Hepatocyte (in vitro differentiated cells): ENCODE measurements around the gene BRI3. TPM values are rescaled to one million over a fixed set of nuclear protein-coding genes. Genes with fewer than 3 reads are reported as not detected.

Source experiments
- DNase-seq: peaks from one replicate; pipeline ENCODE4 v3.0.0-alpha.2; 2016; ENCODE audit warnings: low spot score
- H2AFZ ChIP-seq: fragments of 200-600 bp; sonication (generic); 2 replicates; pipeline ENCODE4 v1.6.0; 2016; ENCODE audit warnings: antibody characterized with exemption, mild to moderate bottlenecking
- H3K27ac ChIP-seq: fragments of 200-600 bp; sonication (generic); 2 replicates; pipeline ENCODE4 v1.5.1; 2016; ENCODE audit warnings: mild to moderate bottlenecking
- H3K27me3 ChIP-seq: fragments of 200-600 bp; sonication (generic); 2 replicates; pipeline ENCODE4 v1.6.1; 2016
- H3K36me3 ChIP-seq: fragments of 200-600 bp; sonication (generic); replicated peaks from 2 replicates; pipeline ENCODE4 v1.5.1; 2016; ENCODE audit warnings: low read depth; ENCODE audit not compliant: insufficient read depth
- H3K4me1 ChIP-seq: fragments of 200-600 bp; sonication (generic); 2 replicates; pipeline ENCODE4 v1.5.1; 2016; ENCODE audit warnings: mild to moderate bottlenecking, moderate library complexity; ENCODE audit not compliant: insufficient read depth
- H3K4me2 ChIP-seq: fragments of 200-600 bp; sonication (generic); 2 replicates; pipeline ENCODE4 v1.6.0; 2016
- H3K4me3 ChIP-seq: fragments of 200-600 bp; sonication (generic); 2 replicates; pipeline ENCODE4 v1.5.1; 2016; ENCODE audit warnings: mild to moderate bottlenecking
- H3K79me2 ChIP-seq: fragments of 200-600 bp; sonication (generic); 2 replicates; pipeline ENCODE4 v1.6.0; 2017; ENCODE audit warnings: mild to moderate bottlenecking
- H3K9me2 ChIP-seq: fragments of 200-600 bp; sonication (generic); replicated peaks from 2 replicates; pipeline ENCODE4 v1.6.0; 2017; ENCODE audit warnings: mild to moderate bottlenecking; ENCODE audit not compliant: insufficient read depth
- H3K9me3 ChIP-seq: fragments of 200-600 bp; sonication (generic); 2 replicates; pipeline ENCODE4 v1.5.1; 2016; ENCODE audit warnings: low read depth, mild to moderate bottlenecking
- H4K20me1 ChIP-seq: fragments of 200-600 bp; sonication (generic); 2 replicates; pipeline ENCODE4 v1.6.0; 2016; ENCODE audit warnings: mild to moderate bottlenecking; ENCODE audit not compliant: insufficient read depth, poor library complexity, severe bottlenecking
- EZH2 ChIP-seq: fragments of 200-600 bp; sonication (generic); IDR thresholded peaks from 2 replicates; pipeline ENCODE4 v1.6.1; 2016; ENCODE audit warnings: antibody characterized with exemption, mild to moderate bottlenecking, borderline replicate concordance
- EZH2phosphoT487 ChIP-seq: fragments of 200-600 bp; sonication (generic); IDR thresholded peaks from one replicate; pipeline ENCODE4 v1.6.1; 2018; ENCODE audit warnings: antibody characterized with exemption, mild to moderate bottlenecking, low read depth, moderate library complexity; ENCODE audit not compliant: unreplicated experiment, severe bottlenecking
- WGBS: methylation state at CpG from one replicate; pipeline ENCODE4 v1.1.6; 2016; ENCODE audit warnings: low lambda C conversion rate; ENCODE audit errors: missing lambda C conversion rate; 5-methylcytosine and 5-hydroxymethylcytosine counted together
- polyA plus RNA-seq: library from polyadenylated mRNA; unstranded; fragments of >200 nt; fragmentation: Nextera tagmentation; extraction: Ambion mirVana; gene quantifications from 2 replicates; pipeline ENCODE4 v1.2.1, GENCODE V29; 2016
- total RNA-seq: library from RNA; depleted of rRNA; stranded (reverse); fragments of >200 nt; gene quantifications from 2 replicates; pipeline ENCODE4 v1.2.3, GENCODE V29; 2014
- TF ChIP-seq, protein P1 (sequence below): fragments of 200-600 bp; sonication (generic); IDR thresholded peaks from 2 replicates; pipeline ENCODE4 v1.5.1; 2016; ENCODE audit warnings: antibody characterized with exemption, mild to moderate bottlenecking; ENCODE audit not compliant: poor library complexity

Gene BRI3
- total and polyA plus RNA-seq, 2 experiments from 2014 or later = 71.5 to 101 TPM

DNA sequence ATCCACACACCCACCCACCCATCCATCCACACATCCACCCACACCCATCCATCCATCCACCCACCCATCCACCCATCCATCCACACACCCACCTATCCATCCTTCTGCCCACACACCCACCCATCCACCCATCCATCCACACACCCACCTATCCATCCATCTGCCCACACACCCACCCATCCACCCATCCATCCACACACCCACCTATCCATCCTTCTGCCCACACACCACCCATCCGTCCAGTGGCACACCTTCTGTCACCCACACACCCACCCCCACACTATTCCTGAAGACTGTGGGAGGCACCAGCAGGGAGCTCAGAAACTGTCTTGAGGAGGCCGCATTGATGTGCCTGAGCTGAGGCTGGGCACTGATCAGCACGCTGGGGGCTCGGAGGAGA lies 38.6 kb upstream of the BRI3 start:
- Histone ChIP-seq H4K20me1 (no peaks in the 10 kb centered on the region), H3K9me3 (no peaks in the 10 kb centered on the region), H3K4me3 (no peak overlapping the region), H3K27ac (no peak overlapping the region), H2AFZ (no peak overlapping the region), H3K4me1 (no peaks in the 10 kb centered on the region), H3K27me3 (no peaks in the 10 kb centered on the region), H3K9me2 (no peaks in the 10 kb centered on the region), H3K4me2 (no peak overlapping the region), H3K36me3 (no peaks in the 10 kb centered on the region), H3K79me2 (no peaks in the 10 kb centered on the region)
- TF ChIP-seq EZH2phosphoT487 (no peak), EZH2 (no peak)
- TF ChIP-seq, protein P1, sequence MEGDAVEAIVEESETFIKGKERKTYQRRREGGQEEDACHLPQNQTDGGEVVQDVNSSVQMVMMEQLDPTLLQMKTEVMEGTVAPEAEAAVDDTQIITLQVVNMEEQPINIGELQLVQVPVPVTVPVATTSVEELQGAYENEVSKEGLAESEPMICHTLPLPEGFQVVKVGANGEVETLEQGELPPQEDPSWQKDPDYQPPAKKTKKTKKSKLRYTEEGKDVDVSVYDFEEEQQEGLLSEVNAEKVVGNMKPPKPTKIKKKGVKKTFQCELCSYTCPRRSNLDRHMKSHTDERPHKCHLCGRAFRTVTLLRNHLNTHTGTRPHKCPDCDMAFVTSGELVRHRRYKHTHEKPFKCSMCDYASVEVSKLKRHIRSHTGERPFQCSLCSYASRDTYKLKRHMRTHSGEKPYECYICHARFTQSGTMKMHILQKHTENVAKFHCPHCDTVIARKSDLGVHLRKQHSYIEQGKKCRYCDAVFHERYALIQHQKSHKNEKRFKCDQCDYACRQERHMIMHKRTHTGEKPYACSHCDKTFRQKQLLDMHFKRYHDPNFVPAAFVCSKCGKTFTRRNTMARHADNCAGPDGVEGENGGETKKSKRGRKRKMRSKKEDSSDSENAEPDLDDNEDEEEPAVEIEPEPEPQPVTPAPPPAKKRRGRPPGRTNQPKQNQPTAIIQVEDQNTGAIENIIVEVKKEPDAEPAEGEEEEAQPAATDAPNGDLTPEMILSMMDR = no peak
- DNase-seq = no peak
- 96% methylated on average over 4 of the region's 4 CpGs for WGBS

GRCh38 chr7:98244871-98245270 lies 36.6 kb upstream of the BRI3 start:
- H3K9me3 ChIP-seq = no peaks in the 10 kb centered on the region
- 98% methylated on average over 14 of the region's 14 CpGs for WGBS
- TF ChIP-seq EZH2phosphoT487 (no peak), EZH2 (no peak)
- TF ChIP-seq, protein P1 = no peak
- peaks cover 5% of the 10 kb centered on the region for H3K79me2 ChIP-seq
- no peak for DNase-seq
- no peaks in the 10 kb centered on the region for H3K27me3 ChIP-seq
- H3K4me1 ChIP-seq = no peaks in the 10 kb centered on the region
- H3K9me2 ChIP-seq = no peaks in the 10 kb centered on the region
- H3K36me3 ChIP-seq = no peaks in the 10 kb centered on the region
- H3K4me3 ChIP-seq = no peak overlapping the region
- H3K27ac ChIP-seq = no peak overlapping the region
- no peak overlapping the region for H3K4me2 ChIP-seq
- no peaks in the 10 kb centered on the region for H4K20me1 ChIP-seq
- no peak overlapping the region for H2AFZ ChIP-seq

- Histone ChIP-seq H3K36me3 (no peaks in the 10 kb centered on the region), H3K9me3 (no peaks in the 10 kb centered on the region), H3K79me2 (peaks cover 21% of the 10 kb centered on the region), H3K4me3 (no peak overlapping the region), H3K27me3 (no peaks in the 10 kb centered on the region), H3K27ac (no peak overlapping the region), H3K4me1 (peaks cover 13% of the 10 kb centered on the region), H2AFZ (no peak overlapping the region), H3K9me2 (no peaks in the 10 kb centered on the region), H4K20me1 (no peaks in the 10 kb centered on the region), H3K4me2 (no peak overlapping the region)
- no peak for DNase-seq
- 96% methylated on average over 11 of the region's 12 CpGs for WGBS
- no peak for TF ChIP-seq EZH2phosphoT487
- TF ChIP-seq, protein P1 = no peak
- no peak for TF ChIP-seq EZH2
These were observed 33.3 kb upstream of the BRI3 start for GRCh38 chr7:98248156-98248555.

GRCh38 chr7:98249106-98249505 lies 32.4 kb upstream of the BRI3 start:
- Histone ChIP-seq H3K27me3 (no peaks in the 10 kb centered on the region), H2AFZ (no peak overlapping the region), H3K9me3 (no peaks in the 10 kb centered on the region), H3K9me2 (no peaks in the 10 kb centered on the region), H3K4me3 (no peak overlapping the region), H3K79me2 (peaks cover 30% of the 10 kb centered on the region), H3K4me2 (no peak overlapping the region), H3K36me3 (no peaks in the 10 kb centered on the region), H3K27ac (no peak overlapping the region), H3K4me1 (peaks cover 13% of the 10 kb centered on the region), H4K20me1 (no peaks in the 10 kb centered on the region)
- no peak for DNase-seq
- no peak for TF ChIP-seq EZH2
- no peak for TF ChIP-seq EZH2phosphoT487
- TF ChIP-seq, protein P1 = no peak
- 89% methylated on average over 6 of the region's 6 CpGs for WGBS
